Measurements from ENCODE around the gene TCF7L2.
A peak's percentile ranks its signal among the peaks of the same experiment; 100 is the strongest.

Gene TCF7L2

DNA sequence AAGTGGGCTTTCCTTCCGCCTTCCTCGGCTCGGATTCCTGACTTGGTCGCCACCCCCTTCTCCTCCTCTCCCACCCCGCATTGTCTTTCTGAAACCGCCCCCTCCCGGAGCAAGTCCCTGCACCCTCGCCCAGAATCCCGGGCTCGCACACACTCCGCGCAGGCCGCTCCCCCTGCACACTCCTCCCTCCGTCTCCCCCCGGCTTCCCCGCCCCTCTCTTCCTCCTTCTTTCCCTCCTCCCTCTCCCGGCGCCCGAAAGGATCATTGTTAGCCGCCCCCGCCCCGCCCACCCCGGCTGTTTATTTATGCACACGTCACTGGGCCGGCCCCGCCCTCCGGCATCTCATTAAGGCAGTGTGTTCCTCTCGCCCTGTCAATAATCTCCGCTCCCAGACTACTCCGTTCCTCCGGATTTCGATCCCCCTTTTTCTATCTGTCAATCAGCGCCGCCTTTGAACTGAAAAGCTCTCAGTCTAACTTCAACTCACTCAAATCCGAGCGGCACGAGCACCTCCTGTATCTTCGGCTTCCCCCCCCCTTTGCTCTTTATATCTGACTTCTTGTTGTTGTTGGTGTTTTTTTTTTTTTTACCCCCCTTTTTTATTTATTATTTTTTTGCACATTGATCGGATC, at the start of gene TCF7L2:
Gene TCF7L2 (plus strand): TSS at position 373 of the 633 bp plus-strand sequence. CDS start 510 bp downstream, outside the sequence.
- DNase-seq (ENCODE audit: low read depth in 1 of 2, low spot score in 1 of 2) = peak; percentile 6 to 15

DNA sequence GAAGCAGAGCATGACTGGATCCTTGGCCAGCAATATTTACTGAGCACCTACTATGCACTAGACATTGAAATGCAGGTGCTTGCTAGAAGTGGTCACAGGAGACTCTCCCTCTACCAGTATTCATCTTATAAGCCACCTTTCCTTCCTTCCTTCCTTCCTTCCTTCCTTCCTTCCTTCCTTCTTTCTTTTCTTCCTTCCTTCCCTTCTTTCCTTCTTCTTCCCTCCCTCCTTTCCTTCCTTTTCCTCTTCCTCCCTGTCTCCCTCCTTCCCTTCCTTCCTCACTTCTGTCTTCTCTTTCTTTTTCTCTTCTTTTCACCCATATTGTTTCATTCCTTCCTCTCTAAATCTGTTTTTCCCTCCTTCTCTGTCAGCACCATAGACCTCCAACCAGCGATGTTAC, 47.3 kb upstream of the TCF7L2 start:
- DNase-seq (ENCODE audit: low read depth in 1 of 2, low spot score in 1 of 2) = no peak

DNA sequence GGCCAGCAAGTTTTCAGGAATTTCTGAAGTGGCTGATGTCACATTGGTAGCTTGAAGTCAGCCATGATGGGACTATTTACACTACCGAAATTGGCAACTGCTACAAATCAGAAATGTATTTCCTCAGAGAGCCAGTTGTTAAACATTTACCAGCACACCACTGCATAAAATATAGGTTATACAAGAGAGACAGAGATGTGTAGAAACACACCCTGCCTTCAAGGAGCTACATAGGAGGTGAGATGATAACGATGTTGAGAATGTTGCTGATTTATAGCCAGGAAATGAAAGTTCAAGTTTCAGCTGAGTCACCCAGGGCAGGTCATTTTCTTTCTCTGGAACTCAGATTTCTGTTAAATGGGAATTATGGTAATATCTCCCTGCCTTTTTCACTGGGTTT, 46.0 kb upstream of the TCF7L2 start:
- no peak for DNase-seq (ENCODE audit: low read depth in 1 of 2, low spot score in 1 of 2)

DNA sequence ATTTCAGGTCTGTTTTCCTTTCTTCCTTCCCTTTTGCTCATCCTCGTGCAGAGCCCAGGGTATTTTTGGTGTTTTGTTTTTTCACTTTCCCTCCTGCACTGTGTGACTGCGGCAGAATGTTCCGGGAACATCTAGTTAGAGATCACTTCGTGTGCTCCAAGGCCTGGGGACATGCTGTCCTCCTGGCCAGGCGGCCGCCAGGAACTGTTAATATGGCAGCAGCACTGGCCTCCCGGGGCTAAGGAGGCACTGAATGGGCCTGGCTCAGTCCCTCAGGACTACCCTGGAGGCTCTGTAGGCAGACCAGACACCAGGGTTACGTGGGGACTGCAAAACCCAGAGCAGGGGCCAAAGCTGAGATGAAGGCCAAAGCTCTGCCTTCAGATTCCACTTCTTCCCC, 43.1 kb upstream of the TCF7L2 start:
- DNase-seq (ENCODE audit: low read depth in 1 of 2, low spot score in 1 of 2) = no peak

DNA sequence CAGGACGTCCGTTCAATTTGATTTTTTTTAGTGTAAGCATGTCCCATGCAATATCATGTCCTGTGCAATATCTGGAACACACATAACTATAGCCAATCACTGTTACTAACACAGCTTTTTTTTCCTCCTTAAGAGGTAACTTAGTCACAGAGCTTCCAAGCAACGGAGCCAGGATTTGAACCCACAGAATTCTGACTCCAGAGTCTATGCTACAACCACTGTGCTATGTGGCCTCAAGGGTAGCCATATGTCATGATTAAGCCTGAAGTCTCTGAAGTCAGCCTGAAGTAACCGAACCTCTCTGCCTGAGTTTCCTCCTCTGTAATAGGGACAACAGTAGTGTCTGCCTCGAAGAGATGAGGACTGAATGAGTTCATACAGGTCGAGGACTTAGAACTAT, 42.2 kb upstream of the TCF7L2 start:
- DNase-seq (ENCODE audit: low read depth in 1 of 2, low spot score in 1 of 2) = no peak

DNA sequence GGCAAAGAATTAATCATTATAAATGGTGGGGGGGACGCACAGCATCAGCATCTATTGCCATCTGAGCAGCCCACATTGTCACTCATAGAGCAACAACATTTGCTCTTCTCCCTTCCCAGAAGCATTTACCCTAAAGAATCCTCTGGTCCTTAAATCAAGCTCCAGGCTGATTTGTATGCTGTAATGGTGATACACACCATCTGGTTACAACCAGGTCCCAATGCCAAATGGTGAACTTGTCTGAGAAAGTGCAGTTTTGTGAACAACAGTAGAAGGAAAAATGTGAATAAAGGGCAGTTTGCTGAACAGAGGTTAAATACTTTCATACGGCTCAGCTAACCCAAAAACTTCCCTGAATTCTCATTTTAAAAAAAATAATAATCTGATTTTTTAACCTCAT, 38.8 kb upstream of the TCF7L2 start:
- no peak for DNase-seq (ENCODE audit: low read depth in 1 of 2, low spot score in 1 of 2)

DNA sequence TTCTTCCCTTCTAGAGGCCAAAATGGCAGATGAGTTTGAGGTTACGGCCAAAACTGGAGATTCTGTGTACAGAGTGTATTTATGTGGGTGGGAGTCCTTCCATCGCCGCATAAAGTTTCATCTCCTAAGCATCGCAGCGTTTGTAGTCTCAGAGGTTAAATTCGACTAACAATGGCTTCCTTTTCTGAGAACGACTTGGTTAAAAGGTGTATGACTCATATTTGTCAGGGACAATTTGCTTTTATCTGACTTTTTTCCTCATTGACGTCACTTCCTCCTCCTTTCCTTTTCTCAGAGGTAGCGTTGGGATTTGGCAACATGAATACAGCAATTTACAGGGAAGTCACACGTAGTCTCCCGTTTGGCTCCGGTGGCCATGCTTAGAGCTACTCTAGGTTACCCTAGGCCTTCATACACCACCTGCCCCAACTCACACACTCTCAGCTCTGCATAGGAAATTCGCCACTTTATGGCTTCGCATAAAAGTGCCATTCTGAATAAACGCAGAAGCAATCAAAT, 37.6 kb upstream of the TCF7L2 start:
- DNase-seq (ENCODE audit: low read depth in 1 of 2, low spot score in 1 of 2) = no peak

DNA sequence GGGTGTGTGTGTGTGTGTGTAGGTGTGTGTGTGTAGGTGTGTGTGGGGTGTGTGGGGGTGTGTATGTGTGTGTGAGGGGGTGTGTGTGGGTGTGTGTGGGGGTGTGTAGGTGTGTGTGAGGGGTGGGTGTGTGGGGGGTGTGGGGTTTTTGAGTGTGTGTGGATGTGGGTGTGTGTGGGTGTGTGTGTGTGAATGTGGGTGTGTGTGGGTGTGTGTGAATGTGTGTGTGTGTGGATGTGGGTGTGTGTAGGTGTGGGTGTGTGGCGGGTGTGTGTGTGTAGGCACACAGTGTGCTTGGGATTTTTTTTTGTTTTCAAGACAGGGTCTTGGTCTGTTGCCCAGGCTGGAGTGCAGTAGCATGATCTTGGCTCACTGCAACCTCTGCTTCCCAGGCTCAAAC, 36.8 kb upstream of the TCF7L2 start:
- DNase-seq (ENCODE audit: low read depth in 1 of 2, low spot score in 1 of 2) = no peak

DNA sequence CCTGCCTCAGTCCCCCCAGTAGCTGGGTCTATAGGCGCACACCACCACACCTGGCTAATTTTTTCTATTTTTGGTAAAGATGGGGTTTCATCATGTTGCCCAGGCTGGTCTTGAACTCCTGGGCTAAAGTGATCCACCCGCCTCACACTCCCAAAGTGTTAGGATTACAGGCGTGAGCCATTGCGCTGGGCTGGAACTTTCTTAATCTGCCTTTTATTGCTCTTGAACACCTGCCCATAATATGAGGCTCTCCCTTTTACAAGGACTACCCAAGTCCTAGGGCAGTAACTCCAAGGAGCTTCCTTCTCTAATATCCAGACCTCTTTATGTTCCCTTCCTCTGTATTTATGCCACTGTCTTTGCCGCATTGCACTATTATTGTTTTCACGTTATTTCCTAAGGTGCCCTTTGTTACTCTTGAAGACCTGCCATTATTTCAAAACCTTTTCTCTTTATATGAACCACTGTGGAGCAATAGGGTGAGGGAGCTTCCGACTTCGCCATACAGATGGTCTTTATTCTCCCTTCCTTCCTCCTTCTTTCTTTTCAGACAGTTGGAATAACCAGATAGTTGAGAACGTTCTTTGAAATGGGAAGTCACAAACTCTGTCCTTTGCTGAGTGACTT, 36.3 kb upstream of the TCF7L2 start:
- no peak for DNase-seq (ENCODE audit: low read depth in 1 of 2, low spot score in 1 of 2)

DNA sequence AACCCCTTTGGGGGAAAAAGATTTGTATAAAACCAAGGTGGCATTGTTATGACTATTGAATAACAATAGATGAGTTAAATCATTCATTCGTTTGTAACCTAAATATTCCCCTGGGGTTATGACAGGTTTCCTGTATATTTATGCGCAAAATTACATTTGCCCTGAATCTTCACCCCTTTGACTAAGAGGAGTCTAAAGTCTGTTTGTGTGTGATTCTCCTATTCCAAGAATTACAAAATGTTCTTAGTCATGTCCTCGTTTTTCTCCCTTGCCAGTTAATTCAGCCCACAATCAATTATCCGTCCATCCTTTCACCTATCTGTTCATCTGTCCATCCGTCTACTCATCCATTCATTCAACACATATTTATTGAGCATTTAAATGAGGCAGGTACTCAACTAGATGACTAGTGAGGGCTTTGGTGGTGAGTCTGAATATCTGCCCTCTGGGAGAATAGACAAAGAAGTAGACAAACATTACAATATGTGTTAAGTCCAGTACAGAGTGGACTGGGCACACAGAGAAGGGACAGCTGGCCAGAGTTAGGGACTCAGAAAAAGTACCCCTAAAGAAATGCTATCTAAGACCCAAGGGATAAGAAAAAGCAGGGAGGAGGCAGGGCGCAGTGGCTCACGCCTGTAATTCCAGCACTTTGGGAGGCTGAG, 35.6 kb upstream of the TCF7L2 start:
- no peak for DNase-seq (ENCODE audit: low read depth in 1 of 2, low spot score in 1 of 2)

DNA sequence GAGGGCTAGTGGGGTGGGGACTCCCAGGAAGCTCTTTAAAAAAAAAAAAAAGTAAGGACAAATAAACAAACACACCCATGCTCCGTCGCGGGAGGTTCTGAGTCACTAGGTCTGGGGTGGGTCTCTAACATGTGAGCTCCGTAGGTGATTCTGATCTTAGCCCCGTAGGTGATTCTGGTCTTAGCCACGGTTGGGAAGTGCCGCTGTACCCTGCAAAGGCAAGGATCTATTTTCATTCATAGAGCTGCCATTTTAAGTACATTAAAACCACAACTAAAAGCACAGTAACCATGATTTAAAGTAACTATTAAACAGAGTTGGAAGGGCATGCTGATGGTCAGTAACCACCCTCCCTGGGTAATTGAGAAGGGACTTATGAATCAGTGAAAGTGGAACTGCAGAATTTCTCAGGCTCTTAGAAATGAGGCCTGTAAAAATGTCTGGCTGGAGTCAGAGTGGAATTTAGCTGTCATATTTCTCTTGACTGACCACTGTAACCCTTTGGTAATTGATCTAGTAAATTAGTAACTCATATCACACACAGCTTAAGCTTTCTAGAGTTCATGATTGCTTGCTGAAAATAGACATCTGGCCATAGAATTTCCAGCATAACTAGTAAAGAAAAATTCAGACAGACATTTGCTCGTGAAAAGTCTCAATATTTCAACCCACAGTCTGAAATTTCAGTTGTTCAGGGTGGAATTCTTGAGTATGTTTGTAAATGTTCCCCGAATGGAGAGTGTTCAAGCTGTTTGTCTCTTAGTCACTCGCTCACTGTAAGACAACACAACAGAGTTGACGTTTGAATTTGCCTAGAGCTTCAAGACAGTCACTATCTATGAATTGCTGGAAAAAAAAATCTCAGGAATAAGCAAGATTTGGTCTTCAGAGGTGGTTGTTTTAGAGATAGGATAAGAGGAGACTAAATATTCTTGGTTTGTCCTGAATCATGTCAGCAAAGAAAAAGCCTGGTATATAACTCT, 34.2 kb upstream of the TCF7L2 start:
- no peak for DNase-seq (ENCODE audit: low read depth in 1 of 2, low spot score in 1 of 2)

DNA sequence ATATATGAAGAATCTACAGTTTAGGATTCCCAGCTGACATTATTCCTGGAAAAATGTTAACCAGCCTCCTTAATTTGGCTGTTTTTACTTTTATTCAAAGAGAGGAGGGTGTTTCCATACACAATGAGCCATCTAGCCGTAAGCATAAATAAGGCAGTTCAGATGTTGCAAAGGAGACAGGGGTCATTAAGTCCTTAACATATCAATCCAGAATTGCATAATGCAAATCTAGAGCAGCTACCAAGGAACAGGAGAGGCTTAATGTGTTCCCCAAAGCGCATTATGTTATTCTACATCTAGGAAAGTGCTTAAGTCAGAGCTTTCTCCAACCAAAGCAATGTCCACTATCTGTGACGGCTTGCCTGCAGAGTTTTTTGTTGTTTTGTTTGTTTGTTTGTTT, 32.4 kb upstream of the TCF7L2 start:
- no peak for DNase-seq (ENCODE audit: low read depth in 1 of 2, low spot score in 1 of 2)

DNA sequence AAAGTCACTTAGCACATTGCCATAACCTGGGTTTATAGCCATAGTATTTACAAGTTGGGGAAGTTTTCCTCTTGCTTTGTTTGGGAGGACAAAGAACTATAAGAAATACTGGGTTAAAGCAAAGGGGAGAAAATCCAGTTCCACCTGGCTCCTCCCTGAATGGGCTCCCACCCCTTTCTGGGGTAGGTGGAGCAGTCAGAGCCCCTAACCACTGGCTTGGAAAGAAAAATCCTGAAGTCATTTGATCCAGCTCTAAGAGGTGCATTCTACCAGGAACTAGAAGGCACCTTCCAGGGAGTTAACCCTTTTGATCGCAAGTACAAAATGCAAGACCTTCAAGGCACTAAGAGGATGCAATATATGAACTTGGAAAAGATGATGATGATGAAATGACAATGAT, 31.3 kb upstream of the TCF7L2 start:
- DNase-seq (ENCODE audit: low read depth in 1 of 2, low spot score in 1 of 2) = no peak

DNA sequence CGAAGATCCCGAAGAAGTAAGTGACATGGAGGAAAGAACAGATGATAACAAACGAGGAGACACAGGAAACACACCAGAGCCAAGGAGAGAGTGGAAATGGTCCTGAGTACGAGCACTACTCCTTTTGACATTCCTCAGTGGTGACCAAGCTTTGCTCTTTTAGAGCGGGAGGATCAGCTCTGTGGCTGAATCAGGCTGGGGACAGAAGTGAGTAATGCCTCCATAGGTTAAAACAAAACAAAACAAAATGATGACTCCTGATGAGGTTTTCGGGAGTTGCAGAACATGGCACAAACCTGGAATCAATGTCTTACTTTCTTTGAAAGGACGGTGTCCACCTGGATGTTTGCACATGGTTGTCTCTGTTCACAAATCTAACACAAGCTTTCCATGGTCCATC, 30.3 kb upstream of the TCF7L2 start:
- no peak for DNase-seq (ENCODE audit: low read depth in 1 of 2, low spot score in 1 of 2)

DNA sequence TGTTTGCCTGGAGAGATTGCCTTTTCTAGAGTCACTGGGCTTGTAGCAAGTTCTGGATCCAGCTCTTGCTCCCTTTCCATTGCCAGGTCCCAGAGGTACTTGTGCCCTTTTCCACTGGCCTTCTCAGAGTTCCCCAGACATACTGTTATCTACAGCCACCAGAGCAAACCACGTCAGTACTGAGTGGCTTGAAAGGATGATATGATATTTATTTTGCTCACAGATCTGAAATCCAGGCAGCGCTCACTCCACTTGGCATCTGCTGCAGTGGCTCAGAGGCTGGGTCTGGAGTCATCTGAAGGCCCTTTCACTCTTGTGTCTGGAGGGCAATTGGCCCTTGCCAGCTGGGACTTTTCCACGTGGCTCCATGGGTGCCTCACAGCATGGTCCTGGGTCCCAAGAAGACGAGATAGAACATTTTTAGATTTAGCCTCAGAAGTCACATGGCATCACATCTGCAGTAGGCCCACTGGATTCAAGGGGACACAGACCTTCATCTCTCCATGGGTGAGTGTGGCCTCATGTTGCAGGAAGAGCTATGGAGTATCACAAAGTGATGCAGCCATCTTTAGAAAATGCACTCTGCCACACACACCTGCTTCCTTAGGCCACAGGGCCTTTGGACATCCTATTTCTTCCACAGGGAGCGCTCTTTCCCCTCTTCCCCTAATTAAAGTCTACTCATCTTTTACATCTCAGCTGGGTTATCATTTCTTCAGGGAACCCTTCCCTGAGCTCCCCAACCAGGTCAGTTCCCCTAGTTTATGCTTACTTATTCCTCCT, 22.9 kb upstream of the TCF7L2 start:
- DNase-seq (ENCODE audit: low read depth in 1 of 2, low spot score in 1 of 2) = no peak

DNA sequence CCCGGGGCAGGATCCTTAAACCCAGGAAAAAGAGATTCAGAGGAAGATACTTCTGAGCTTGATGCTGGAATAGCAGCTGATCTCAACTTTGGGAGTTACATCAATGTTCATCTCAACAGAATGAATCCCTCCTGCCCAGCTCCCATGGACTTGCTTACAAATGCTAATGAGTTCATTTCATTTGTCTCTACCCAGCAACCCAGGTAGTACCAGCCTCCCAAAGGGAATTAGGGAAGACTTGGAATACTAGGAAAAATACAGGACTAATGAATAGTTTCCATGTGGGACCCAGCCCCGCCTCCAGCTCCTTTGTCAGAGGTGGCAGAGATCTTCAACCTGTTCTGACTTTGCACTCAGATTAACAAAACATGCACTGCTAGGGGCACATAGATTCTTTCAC, 22.1 kb upstream of the TCF7L2 start:
- DNase-seq (ENCODE audit: low read depth in 1 of 2, low spot score in 1 of 2) = no peak

DNA sequence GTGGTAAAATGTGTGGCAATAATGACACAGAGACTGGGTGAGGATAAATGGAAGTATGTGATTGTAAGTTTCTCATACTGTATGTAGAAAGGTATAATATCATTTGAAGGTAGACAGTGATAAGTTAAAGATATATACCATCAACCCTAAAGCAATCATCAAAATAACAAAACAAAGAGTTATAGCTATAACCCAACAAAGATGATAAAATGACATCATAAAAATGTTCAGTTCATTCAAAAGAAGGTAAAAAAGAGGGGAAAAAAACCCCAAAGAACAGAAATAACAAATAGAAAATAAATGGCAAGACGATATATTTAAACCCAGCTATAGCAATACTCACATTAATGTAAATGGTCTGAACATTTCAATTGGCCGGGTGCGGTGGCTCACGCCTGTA, 17.4 kb upstream of the TCF7L2 start:
- no peak for DNase-seq (ENCODE audit: low read depth in 1 of 2, low spot score in 1 of 2)

DNA sequence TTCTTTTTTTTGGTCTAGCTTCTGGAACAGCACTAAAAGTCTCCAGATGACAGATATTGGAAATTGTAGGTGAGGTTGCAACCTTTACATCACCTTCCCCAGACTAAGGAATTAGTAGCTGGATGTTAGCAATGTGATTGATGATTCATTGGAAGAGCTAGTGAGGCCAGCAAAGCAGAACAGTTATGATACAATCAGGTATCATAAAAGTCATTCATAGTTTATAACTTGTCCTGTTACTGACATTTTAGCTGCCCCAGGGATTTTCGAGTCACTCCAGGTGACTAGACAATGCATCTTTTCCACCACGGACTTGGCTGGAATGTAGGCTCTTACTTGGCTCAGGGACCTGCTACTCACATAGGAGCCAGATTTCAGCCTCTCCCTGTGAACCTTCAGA, 15.9 kb upstream of the TCF7L2 start:
- DNase-seq (ENCODE audit: low read depth in 1 of 2, low spot score in 1 of 2) = no peak

DNA sequence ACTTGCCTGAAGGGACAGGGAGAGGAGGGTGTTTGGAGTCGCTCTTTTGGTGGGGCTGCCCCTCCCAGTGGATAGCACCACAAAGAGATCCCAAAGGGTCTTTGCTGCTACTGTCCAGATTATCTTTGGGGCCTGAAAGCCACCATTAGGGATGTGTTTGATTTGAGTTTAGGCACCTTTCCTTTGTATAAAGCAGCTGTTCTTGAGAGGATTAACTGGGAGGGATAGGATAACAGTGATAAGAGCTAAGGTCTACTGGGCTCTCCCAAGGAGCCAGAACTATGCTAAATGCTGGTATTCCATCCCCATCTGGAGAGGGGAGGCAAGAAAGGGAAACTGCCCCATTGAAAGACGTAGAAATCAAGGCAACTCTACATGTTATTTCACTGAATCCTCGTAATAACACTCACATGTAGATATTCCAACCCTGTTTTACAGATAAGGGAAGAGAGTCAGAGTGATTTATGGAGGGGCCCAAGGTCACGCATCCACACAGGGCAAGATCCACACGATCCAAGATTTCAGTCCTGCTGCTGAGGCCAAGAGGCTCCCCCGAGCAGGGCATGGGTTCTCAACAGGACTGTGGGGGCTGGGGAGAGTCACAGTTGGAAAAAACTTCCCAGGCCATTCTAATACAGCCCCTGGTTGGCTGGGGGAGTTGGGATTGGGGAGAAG, 11.1 kb upstream of the TCF7L2 start:
- DNase-seq (ENCODE audit: low read depth in 1 of 2, low spot score in 1 of 2) = no peak

DNA sequence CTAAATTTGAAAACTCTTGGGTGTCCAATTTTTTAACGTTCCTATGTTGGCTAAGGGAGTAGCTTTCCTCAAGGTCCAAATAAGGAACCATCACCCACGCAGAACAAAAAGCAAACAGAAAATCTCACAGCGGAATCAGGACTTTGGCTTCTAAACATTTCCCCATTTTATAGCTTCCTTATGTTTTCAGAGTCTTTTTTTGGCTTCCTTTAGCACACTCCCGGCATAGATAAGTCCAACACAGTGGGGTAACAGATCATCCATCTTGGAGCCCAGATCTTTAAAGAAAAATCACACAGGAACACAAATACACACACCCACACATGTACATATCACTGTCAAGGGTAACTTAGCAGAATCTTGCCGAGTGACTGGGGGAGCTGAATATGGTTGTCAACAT, 4.2 kb upstream of the TCF7L2 start:
- no peak for DNase-seq (ENCODE audit: low read depth in 1 of 2, low spot score in 1 of 2)
